Glutamatergic neuron (in vitro differentiated cells): ENCODE results near the gene ZNF497. TPM values are rescaled to one million over a fixed set of nuclear protein-coding genes. Genes with fewer than 3 reads are reported as not detected.

Experiments
- DNase-seq: peaks from one replicate; pipeline ENCODE4 v3.0.0; 2022
- H3K27ac Mint-ChIP-seq: one replicate; pipeline ENCODE4 v1.8.0; 2020; ENCODE audit warnings: mild to moderate bottlenecking, mixed read lengths, inconsistent platforms; ENCODE audit not compliant: unreplicated experiment
- H3K27me3 Mint-ChIP-seq: one replicate; pipeline ENCODE4 v1.8.0; 2020; ENCODE audit warnings: mild to moderate bottlenecking, moderate library complexity, mixed read lengths, inconsistent platforms; ENCODE audit not compliant: unreplicated experiment
- H3K36me3 Mint-ChIP-seq: one replicate; pipeline ENCODE4 v1.8.0; 2020; ENCODE audit warnings: mild to moderate bottlenecking, mixed read lengths, inconsistent platforms; ENCODE audit not compliant: unreplicated experiment
- H3K4me1 Mint-ChIP-seq: one replicate; pipeline ENCODE4 v1.8.0; 2020; ENCODE audit warnings: mild to moderate bottlenecking, low read depth, mixed read lengths, inconsistent platforms; ENCODE audit not compliant: unreplicated experiment
- H3K4me3 Mint-ChIP-seq: one replicate; pipeline ENCODE4 v1.8.0; 2020; ENCODE audit warnings: mild to moderate bottlenecking, mixed read lengths, inconsistent platforms; ENCODE audit not compliant: unreplicated experiment
- H3K9me3 Mint-ChIP-seq: one replicate; pipeline ENCODE4 v1.8.0; 2020; ENCODE audit warnings: mild to moderate bottlenecking, moderate library complexity, mixed read lengths, inconsistent platforms; ENCODE audit not compliant: unreplicated experiment
- CTCF ChIP-seq: fragments of 200-600 bp; sonication (generic); IDR thresholded peaks from one replicate; pipeline ENCODE4 v1.5.0; 2021; ENCODE audit not compliant: partially characterized antibody, unreplicated experiment
- total RNA-seq: library from RNA; stranded (reverse); fragmentation: NEBNext Ultra II Directional; extraction: Animal tissue kit (Norgen Biotek cat#: 25700); gene quantifications from one replicate; pipeline ENCODE4 v1.2.1, GENCODE V29; 2021; ENCODE audit not compliant: unreplicated experiment

ZNF497 gene
- total RNA-seq, 1 donor from 2014 or later = 3.5 TPM

DNA sequence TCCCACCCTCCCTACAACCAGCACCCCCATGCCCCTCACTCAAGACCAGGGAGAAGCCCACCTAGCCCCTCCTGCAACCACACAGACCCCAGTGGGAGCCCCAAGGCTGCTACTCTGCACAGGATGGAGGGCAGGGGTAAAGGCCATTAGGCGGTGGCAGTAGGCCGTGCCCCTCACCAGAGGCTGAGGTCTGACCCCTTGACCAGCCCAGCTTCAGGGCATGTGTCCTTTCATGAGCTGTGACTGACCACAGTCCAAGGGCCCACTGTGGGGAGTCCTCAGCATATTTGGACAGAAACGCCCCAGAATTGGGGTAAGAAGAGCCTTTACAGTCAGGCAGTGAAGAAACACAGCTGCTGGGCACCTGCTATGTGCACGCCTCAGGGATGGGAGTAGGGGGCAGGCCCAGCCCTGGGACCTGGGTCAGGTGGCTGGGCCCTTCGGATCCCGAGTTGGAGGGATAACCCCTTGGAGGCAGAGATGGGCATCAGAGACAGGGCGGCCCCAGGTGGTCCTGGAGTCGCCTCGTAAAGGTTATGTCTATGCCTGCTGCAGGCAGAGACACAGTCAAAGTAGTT is 22.9 kb upstream of the ZNF497 start:
- Mint-ChIP-seq H3K4me3 (peak overlapping the region; percentile 97), H3K4me1 (peaks cover 9% of the 10 kb centered on the region), H3K9me3 (peaks cover 6% of the 10 kb centered on the region), H3K36me3 (no peaks in the 10 kb centered on the region), H3K27ac (peak overlapping the region; percentile 97), H3K27me3 (peaks cover 4% of the 10 kb centered on the region)
- TF ChIP-seq CTCF = no peak
- DNase-seq = no peak

GRCh38 chr19:58382997-58383603 is 20.5 kb upstream of the ZNF497 start:
- peaks cover 11% of the 10 kb centered on the region for H3K4me1 Mint-ChIP-seq
- H3K4me3 Mint-ChIP-seq = peak overlapping the region; percentile 52
- no peak for TF ChIP-seq CTCF
- peaks cover 12% of the 10 kb centered on the region for H3K9me3 Mint-ChIP-seq
- no peaks in the 10 kb centered on the region for H3K36me3 Mint-ChIP-seq
- H3K27me3 Mint-ChIP-seq = peaks cover 13% of the 10 kb centered on the region
- H3K27ac Mint-ChIP-seq = no peak overlapping the region
- no peak for DNase-seq

DNA sequence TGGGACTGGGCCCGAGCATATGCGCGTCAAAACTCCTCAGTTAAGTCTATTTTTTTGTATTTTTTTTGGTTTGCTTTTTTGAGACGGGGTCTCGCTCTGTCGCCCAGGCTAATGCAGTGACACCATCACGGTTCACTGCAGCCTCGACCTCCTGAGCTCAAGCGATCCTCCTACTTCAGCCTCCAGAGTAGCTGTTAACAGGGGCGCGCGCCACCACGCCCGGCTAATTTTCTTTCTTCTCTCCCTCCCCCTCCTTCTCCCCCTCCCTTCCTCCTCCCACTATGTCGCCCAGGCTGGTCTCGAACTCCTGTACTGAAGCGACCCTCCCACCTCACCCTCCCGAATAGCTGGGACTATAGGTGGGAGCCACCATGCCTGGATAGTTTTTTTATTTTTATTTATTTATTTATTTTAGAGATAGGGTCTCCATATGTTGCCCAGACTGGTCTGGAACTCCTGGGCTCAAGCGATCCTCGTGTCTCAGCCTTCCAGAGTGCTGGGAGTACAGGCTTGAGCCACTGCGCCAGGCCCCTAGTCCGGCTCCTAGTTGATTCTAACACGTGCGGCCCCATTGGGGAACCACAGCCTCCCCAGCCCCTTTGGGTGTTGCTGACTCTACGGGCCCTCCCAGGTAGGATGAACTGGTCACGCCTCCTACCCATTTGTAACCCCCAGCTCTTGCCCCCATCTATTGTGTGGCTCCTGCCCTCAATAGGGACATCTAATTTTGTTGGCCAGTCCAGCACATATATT is 19.1 kb upstream of the ZNF497 start:
- Mint-ChIP-seq H3K4me3 (peak overlapping the region; percentile 86), H3K4me1 (peaks cover 7% of the 10 kb centered on the region), H3K27ac (peak overlapping the region; percentile 70), H3K27me3 (peaks cover 8% of the 10 kb centered on the region), H3K9me3 (peaks cover 6% of the 10 kb centered on the region), H3K36me3 (no peaks in the 10 kb centered on the region)
- no peak for TF ChIP-seq CTCF
- no peak for DNase-seq

GRCh38 chr19:58380662-58381459 is 18.3 kb upstream of the ZNF497 start, which contains the start of gene ZNF837:
Gene ZNF837, minus strand, starts transcription at chr19:58381030. Its CDS starts 11,698 bp downstream, at chr19:58369332.
- DNase-seq = peak; percentile 94
- H3K27me3 Mint-ChIP-seq = peaks cover 8% of the 10 kb centered on the region
- H3K4me3 Mint-ChIP-seq = peak within 1 kb of the TSS; percentile 97
- H3K27ac Mint-ChIP-seq = peak within 1 kb of the TSS; percentile 95
- H3K9me3 Mint-ChIP-seq = peaks cover 6% of the 10 kb centered on the region
- peaks cover 7% of the 10 kb centered on the region for H3K4me1 Mint-ChIP-seq
- TF ChIP-seq CTCF = no peak
- H3K36me3 Mint-ChIP-seq = no peaks in the 10 kb centered on the region
